Trophoblast cell (in vitro differentiated cells and primary cell): ENCODE measurements around the gene ELL2.
"Not testable (repeated sequence)": the region's sequence is repeated elsewhere in the genome, so short reads cannot be mapped to it uniquely, and the experiment has no call there.

Experiments used
- DNase-seq, 2 donors: peaks; one replicate each; pipeline ENCODE4 v3.0.0-alpha.2; 2016
- H2AFZ ChIP-seq: 2 replicates; pipeline ENCODE4 v1.6.1; 2013; ENCODE audit warnings: low read length, moderate library complexity, mild to moderate bottlenecking; ENCODE audit not compliant: insufficient read depth, poor library complexity
- H2AK5ac ChIP-seq: 2 replicates; pipeline ENCODE4 v1.6.1; 2013; ENCODE audit warnings: mild to moderate bottlenecking, low read length
- H2BK120ac ChIP-seq: 2 replicates; pipeline ENCODE4 v1.6.1; 2013; ENCODE audit warnings: low read length, mild to moderate bottlenecking, moderate library complexity; ENCODE audit not compliant: insufficient read depth, poor library complexity
- H2BK12ac ChIP-seq: 2 replicates; pipeline ENCODE4 v1.6.1; 2013; ENCODE audit warnings: mild to moderate bottlenecking, low read length, moderate library complexity
- H2BK5ac ChIP-seq: 2 replicates; pipeline ENCODE4 v1.6.1; 2013; ENCODE audit warnings: low read length, low read depth, moderate library complexity, mild to moderate bottlenecking; ENCODE audit not compliant: poor library complexity
- H3K14ac ChIP-seq: 2 replicates; pipeline ENCODE4 v1.6.1; 2013; ENCODE audit warnings: mild to moderate bottlenecking, low read length
- H3K18ac ChIP-seq: 2 replicates; pipeline ENCODE4 v1.6.1; 2013; ENCODE audit warnings: mild to moderate bottlenecking, low read length
- H3K23ac ChIP-seq: 2 replicates; pipeline ENCODE4 v1.6.1; 2013; ENCODE audit warnings: low read length
- H3K27ac ChIP-seq: 2 replicates; pipeline ENCODE4 v1.5.1; 2013; ENCODE audit warnings: low read depth, mild to moderate bottlenecking, inconsistent platforms, low read length, moderate library complexity
- H3K27me3 ChIP-seq: 2 replicates; pipeline ENCODE4 v1.6.1; 2013; ENCODE audit warnings: inconsistent platforms, mild to moderate bottlenecking, low read length, moderate library complexity; ENCODE audit not compliant: insufficient read depth
- H3K36me3 ChIP-seq, 2 experiments: 1 replicate in 1 of 2; 2 replicates in 1 of 2; pipeline ENCODE4 v1.6.1; 2013; ENCODE audit warnings: low read length in 2 of 2, mild to moderate bottlenecking in 2 of 2, moderate library complexity in 1 of 2; ENCODE audit not compliant: insufficient read depth in 2 of 2, control insufficient read depth in 1 of 2
- H3K4ac ChIP-seq: 2 replicates; pipeline ENCODE4 v1.6.1; 2013; ENCODE audit warnings: low read depth, mild to moderate bottlenecking, low read length, moderate library complexity
- H3K4me1 ChIP-seq, 2 experiments: 1 replicate in 1 of 2; 2 replicates in 1 of 2; pipeline ENCODE4 v1.6.1; 2013; ENCODE audit warnings: low read length in 2 of 2, mild to moderate bottlenecking in 2 of 2, moderate library complexity in 1 of 2; ENCODE audit not compliant: insufficient read depth in 2 of 2, control insufficient read depth in 1 of 2
- H3K4me2 ChIP-seq: 2 replicates; pipeline ENCODE4 v1.6.1; 2013; ENCODE audit warnings: inconsistent platforms, mild to moderate bottlenecking, low read length, moderate library complexity
- H3K4me3 ChIP-seq: 2 replicates; pipeline ENCODE4 v1.5.1; 2013; ENCODE audit warnings: mild to moderate bottlenecking, low read depth, low read length, inconsistent platforms
- H3K79me1 ChIP-seq: one replicate; pipeline ENCODE4 v1.6.1; 2013; ENCODE audit warnings: low read length
- H3K79me2 ChIP-seq: 2 replicates; pipeline ENCODE4 v1.6.1; 2013; ENCODE audit warnings: low read length, mild to moderate bottlenecking; ENCODE audit not compliant: control insufficient read depth, insufficient read depth, poor library complexity
- H3K9ac ChIP-seq: 2 replicates; pipeline ENCODE4 v1.6.1; 2013; ENCODE audit warnings: mild to moderate bottlenecking, low read length
- H3K9me3 ChIP-seq: 2 replicates; pipeline ENCODE4 v1.6.1; 2013; ENCODE audit warnings: low read depth, mild to moderate bottlenecking, control low read depth, inconsistent platforms, low read length; ENCODE audit not compliant: insufficient read depth
- H4K12ac ChIP-seq: 2 replicates; pipeline ENCODE4 v1.6.1; 2013; ENCODE audit warnings: low read depth, mild to moderate bottlenecking, low read length, moderate library complexity
- H4K8ac ChIP-seq: 2 replicates; pipeline ENCODE4 v1.6.1; 2013; ENCODE audit warnings: low read depth, mild to moderate bottlenecking, low read length, moderate library complexity
- H4K91ac ChIP-seq: one replicate; pipeline ENCODE4 v1.6.1; 2013; ENCODE audit warnings: low read depth, mild to moderate bottlenecking, low read length, moderate library complexity
- WGBS: extraction: QIAGEN DNeasy Blood & Tissue Kit; methylation state at CpG from one replicate; pipeline ENCODE4 v1.1.7; 2013; ENCODE audit warnings: missing lambda C conversion rate; ENCODE audit not compliant: insufficient read length, insufficient coverage; ENCODE audit errors: extremely low coverage; 5-methylcytosine and 5-hydroxymethylcytosine counted together

Gene ELL2

GRCh38 chr5:95870105-95870672 is 91.5 kb downstream of the ELL2 start:
- Histone ChIP-seq H3K4me2 (no peak overlapping the region), H4K12ac (no peak overlapping the region), H3K4me3 (no peak overlapping the region), H3K18ac (no peak overlapping the region), H3K27ac (no peak overlapping the region), H4K91ac (no peak overlapping the region), H3K4ac (no peak overlapping the region), H2BK5ac (no peak overlapping the region), H2AK5ac (no peak overlapping the region), H3K79me2 (no peaks in the 10 kb centered on the region), H2BK12ac (no peak overlapping the region), H3K27me3 (no peaks in the 10 kb centered on the region), H2BK120ac (no peak overlapping the region), H2AFZ (no peak overlapping the region), H4K8ac (no peak overlapping the region), H3K9ac (no peak overlapping the region), H3K14ac (no peak overlapping the region), H3K36me3 (no peaks in the 10 kb centered on the region), H3K23ac (no peak overlapping the region), H3K4me1 (peaks cover 0 to 3% of the 10 kb centered on the region in 2 experiments), H3K79me1 (peaks cover 2% of the 10 kb centered on the region), H3K9me3 (peaks cover 2% of the 10 kb centered on the region)
- DNase-seq = peak in 1 of 2 donors; percentile 45
- WGBS = no CpG with 5 or more reads among the region's 1 CpG

- not testable (repeated sequence) for H4K12ac ChIP-seq, DNase-seq, H3K4ac ChIP-seq, H3K18ac ChIP-seq, H3K27me3 ChIP-seq, H2BK120ac ChIP-seq, H3K4me1 ChIP-seq, H3K23ac ChIP-seq, H3K4me3 ChIP-seq, H3K27ac ChIP-seq, H3K14ac ChIP-seq, H3K79me1 ChIP-seq, H2AFZ ChIP-seq, H3K36me3 ChIP-seq, H4K8ac ChIP-seq, H3K9me3 ChIP-seq, H2AK5ac ChIP-seq, H4K91ac ChIP-seq, H2BK12ac ChIP-seq, H3K4me2 ChIP-seq, H3K9ac ChIP-seq, H2BK5ac ChIP-seq, H3K79me2 ChIP-seq
- WGBS = no CpG with 5 or more reads among the region's 3 CpGs
Observed at GRCh38 chr5:95869173-95869855, 92.3 kb downstream of the ELL2 start.

- H3K23ac ChIP-seq = no peak overlapping the region
- no peak overlapping the region for H2AK5ac ChIP-seq
- no peak overlapping the region for H2AFZ ChIP-seq
- no peaks in the 10 kb centered on the region for H3K27me3 ChIP-seq
- no peak overlapping the region for H3K4me3 ChIP-seq
- H3K14ac ChIP-seq = no peak overlapping the region
- H3K27ac ChIP-seq = no peak overlapping the region
- no peak overlapping the region for H3K18ac ChIP-seq
- H4K8ac ChIP-seq = no peak overlapping the region
- H2BK12ac ChIP-seq = no peak overlapping the region
- H3K4me2 ChIP-seq = no peak overlapping the region
- no peak overlapping the region for H2BK120ac ChIP-seq
- H3K4me1 ChIP-seq = peaks cover 6 to 9% of the 10 kb centered on the region in 2 experiments
- peaks cover 8% of the 10 kb centered on the region for H3K79me1 ChIP-seq
- peaks cover 2% of the 10 kb centered on the region for H3K79me2 ChIP-seq
- H3K36me3 ChIP-seq = no peaks in the 10 kb centered on the region
- no peak overlapping the region for H3K9ac ChIP-seq
- WGBS = no CpG with 5 or more reads among the region's 4 CpGs
- H2BK5ac ChIP-seq = no peak overlapping the region
- H3K4ac ChIP-seq = no peak overlapping the region
- H4K91ac ChIP-seq = no peak overlapping the region
- no peaks in the 10 kb centered on the region for H3K9me3 ChIP-seq
- H4K12ac ChIP-seq = no peak overlapping the region
- DNase-seq = no peak
Observed at GRCh38 chr5:95868136-95868535, 93.5 kb downstream of the ELL2 start.

- peaks cover 2% of the 10 kb centered on the region for H3K79me2 ChIP-seq
- no peak overlapping the region for H3K4ac ChIP-seq
- no peak overlapping the region for H2BK120ac ChIP-seq
- H3K18ac ChIP-seq = no peak overlapping the region
- no peak overlapping the region for H4K91ac ChIP-seq
- H3K23ac ChIP-seq = no peak overlapping the region
- H3K27ac ChIP-seq = no peak overlapping the region
- no peak overlapping the region for H2AFZ ChIP-seq
- H3K9me3 ChIP-seq = no peaks in the 10 kb centered on the region
- H3K79me1 ChIP-seq = peaks cover 11% of the 10 kb centered on the region
- no peak overlapping the region for H2BK5ac ChIP-seq
- H3K4me2 ChIP-seq = no peak overlapping the region
- H2AK5ac ChIP-seq = no peak overlapping the region
- H3K36me3 ChIP-seq = no peaks in the 10 kb centered on the region
- no peak overlapping the region for H2BK12ac ChIP-seq
- no CpG with 5 or more reads among the region's 1 CpG for WGBS
- no peak overlapping the region for H3K14ac ChIP-seq
- no peak overlapping the region for H3K9ac ChIP-seq
- peaks cover 10 to 15% of the 10 kb centered on the region in 2 experiments for H3K4me1 ChIP-seq
- no peak overlapping the region for H3K4me3 ChIP-seq
- no peak for DNase-seq
- no peaks in the 10 kb centered on the region for H3K27me3 ChIP-seq
- no peak overlapping the region for H4K12ac ChIP-seq
- no peak overlapping the region for H4K8ac ChIP-seq
Observed at GRCh38 chr5:95866435-95867040, 95.1 kb downstream of the ELL2 start.
